Measurements from ENCODE around the gene NOD2.

DNA sequence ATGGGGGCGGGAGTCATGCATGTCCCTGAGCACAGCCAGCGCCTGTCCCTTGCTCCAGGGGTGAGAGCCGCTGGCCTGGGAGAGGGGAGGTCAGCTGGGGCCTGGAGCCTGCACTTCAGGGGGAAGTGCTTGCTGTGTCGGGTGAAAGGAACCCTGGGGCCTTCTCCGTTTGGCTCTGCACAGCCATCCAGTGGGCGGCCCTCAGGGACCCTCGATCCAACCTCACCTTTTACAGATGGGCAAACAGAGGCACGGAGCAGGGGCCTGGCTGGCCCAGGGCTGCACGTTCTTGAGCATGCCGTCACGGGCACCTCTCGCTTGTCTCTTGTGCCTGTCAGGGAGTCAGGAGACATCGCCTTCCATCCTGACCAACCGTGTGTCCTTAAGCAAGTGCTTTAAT is 14.1 kb upstream of the NOD2 start:
- TF ChIP-seq, protein P1, sequence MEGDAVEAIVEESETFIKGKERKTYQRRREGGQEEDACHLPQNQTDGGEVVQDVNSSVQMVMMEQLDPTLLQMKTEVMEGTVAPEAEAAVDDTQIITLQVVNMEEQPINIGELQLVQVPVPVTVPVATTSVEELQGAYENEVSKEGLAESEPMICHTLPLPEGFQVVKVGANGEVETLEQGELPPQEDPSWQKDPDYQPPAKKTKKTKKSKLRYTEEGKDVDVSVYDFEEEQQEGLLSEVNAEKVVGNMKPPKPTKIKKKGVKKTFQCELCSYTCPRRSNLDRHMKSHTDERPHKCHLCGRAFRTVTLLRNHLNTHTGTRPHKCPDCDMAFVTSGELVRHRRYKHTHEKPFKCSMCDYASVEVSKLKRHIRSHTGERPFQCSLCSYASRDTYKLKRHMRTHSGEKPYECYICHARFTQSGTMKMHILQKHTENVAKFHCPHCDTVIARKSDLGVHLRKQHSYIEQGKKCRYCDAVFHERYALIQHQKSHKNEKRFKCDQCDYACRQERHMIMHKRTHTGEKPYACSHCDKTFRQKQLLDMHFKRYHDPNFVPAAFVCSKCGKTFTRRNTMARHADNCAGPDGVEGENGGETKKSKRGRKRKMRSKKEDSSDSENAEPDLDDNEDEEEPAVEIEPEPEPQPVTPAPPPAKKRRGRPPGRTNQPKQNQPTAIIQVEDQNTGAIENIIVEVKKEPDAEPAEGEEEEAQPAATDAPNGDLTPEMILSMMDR (IDR thresholded peaks at IDR 0.05): no peak
- TF ChIP-seq POLR2A (IDR thresholded peaks at IDR 0.05): no peak
